WTC11 (cell line): ENCODE results near the gene DOCK1. TPM values are rescaled to one million over a fixed set of nuclear protein-coding genes. Genes with fewer than 3 reads are reported as not detected.
A peak's percentile ranks its signal among the peaks of the same experiment; 100 is the strongest.

ENCODE experiments used
- ATAC-seq: fragments of 200-7000 bp; cut with Tn5 transposase; 2 replicates; pipeline ENCODE4 v1.10.0; 2021; ENCODE audit warnings: mild to moderate bottlenecking, moderate library complexity
- CTCF ChIA-PET: fragments of 300-600 bp; sonication (Branson Sonifier 250); formaldehyde crosslinking; loops from one replicate; lab custom pipeline; 2021; ENCODE audit warnings: antibody characterized with exemption; lab: Charles Lee
- POLR2A ChIA-PET: fragments of 350-600 bp; sonication (Branson Sonifier 250); formaldehyde crosslinking; loops from one replicate; lab custom pipeline; 2021; ENCODE audit warnings: antibody characterized with exemption; lab: Charles Lee
- DNase-seq: peaks from one replicate; pipeline ENCODE4 v3.0.0; 2021; ENCODE audit warnings: low spot score
- H3K27ac Mint-ChIP-seq: 2 replicates; pipeline ENCODE4 v1.8.0; 2021; ENCODE audit warnings: mixed read lengths
- H3K27me3 Mint-ChIP-seq: 2 replicates; pipeline ENCODE4 v1.8.0; 2021; ENCODE audit warnings: low read depth, mild to moderate bottlenecking, moderate library complexity, mixed read lengths
- H3K36me3 Mint-ChIP-seq: 2 replicates; pipeline ENCODE4 v1.8.0; 2021; ENCODE audit warnings: mixed read lengths
- H3K4me1 Mint-ChIP-seq: 2 replicates; pipeline ENCODE4 v1.8.0; 2022; ENCODE audit warnings: mixed read lengths
- H3K4me3 Mint-ChIP-seq: 2 replicates; pipeline ENCODE4 v1.8.0; 2021; ENCODE audit warnings: mild to moderate bottlenecking, moderate library complexity, mixed read lengths
- H3K9me3 Mint-ChIP-seq: 2 replicates; pipeline ENCODE4 v1.8.0; 2021; ENCODE audit warnings: mixed read lengths
- ATF6 ChIP-seq: sonication (generic); formaldehyde crosslinking; IDR thresholded peaks from 2 replicates; pipeline ENCODE4 v1.8.1; 2023; ENCODE audit warnings: mild to moderate bottlenecking, missing genetic modification reagents
- CTCF ChIP-seq: fragments of 200-600 bp; IDR thresholded peaks from 2 replicates; pipeline ENCODE4 v1.8.0; 2022; ENCODE audit warnings: antibody characterized with exemption
- FOXJ3 ChIP-seq: sonication (generic); formaldehyde crosslinking; IDR thresholded peaks from 2 replicates; pipeline ENCODE4 v1.9.0; 2021; ENCODE audit warnings: missing genetic modification reagents, mild to moderate bottlenecking, borderline replicate concordance
- FOXK1 ChIP-seq: sonication (generic); formaldehyde crosslinking; IDR thresholded peaks from 2 replicates; pipeline ENCODE4 v1.8.0; 2022; ENCODE audit warnings: mild to moderate bottlenecking, moderate library complexity, missing genetic modification reagents
- FOXP1 ChIP-seq: sonication (generic); formaldehyde crosslinking; IDR thresholded peaks from 2 replicates; pipeline ENCODE4 v1.8.0; 2022; ENCODE audit warnings: missing genetic modification reagents, mild to moderate bottlenecking, moderate library complexity, borderline replicate concordance
- GRHL2 ChIP-seq: fragments of 250-450 bp; sonication (Bioruptor Pico); IDR thresholded peaks from 2 replicates; pipeline ENCODE4 v1.8.0; 2022; ENCODE audit warnings: mild to moderate bottlenecking, moderate library complexity; ENCODE audit not compliant: insufficient replicate concordance, severe bottlenecking
- JAZF1 ChIP-seq: fragments of 250-450 bp; sonication (Bioruptor Pico); IDR thresholded peaks from 2 replicates; pipeline ENCODE4 v1.9.0; 2021; ENCODE audit warnings: moderate library complexity, mild to moderate bottlenecking, inconsistent platforms
- MXD4 ChIP-seq: fragments of 250-450 bp; sonication (Bioruptor Pico); IDR thresholded peaks from 2 replicates; pipeline ENCODE4 v1.8.0; 2021; ENCODE audit warnings: mild to moderate bottlenecking, moderate library complexity, borderline replicate concordance
- NFE2L1 ChIP-seq: sonication (generic); formaldehyde crosslinking; IDR thresholded peaks from 2 replicates; pipeline ENCODE4 v1.8.1; 2023; ENCODE audit warnings: missing genetic modification reagents
- NR1H2 ChIP-seq: sonication (generic); formaldehyde crosslinking; IDR thresholded peaks from 2 replicates; pipeline ENCODE4 v1.9.0; 2021; ENCODE audit warnings: mild to moderate bottlenecking, moderate library complexity, missing genetic modification reagents
- PRRX2 ChIP-seq: fragments of 250-450 bp; sonication (Bioruptor Pico); IDR thresholded peaks from 2 replicates; pipeline ENCODE4 v1.8.0; 2021; ENCODE audit warnings: mild to moderate bottlenecking
- RELA ChIP-seq: sonication (generic); formaldehyde crosslinking; IDR thresholded peaks from 2 replicates; pipeline ENCODE4 v1.8.1; 2022; ENCODE audit warnings: missing genetic modification reagents, mild to moderate bottlenecking, borderline replicate concordance
- SMAD3 ChIP-seq: sonication (generic); formaldehyde crosslinking; IDR thresholded peaks from 2 replicates; pipeline ENCODE4 v1.8.0; 2022; ENCODE audit warnings: missing genetic modification reagents, mild to moderate bottlenecking, borderline replicate concordance
- SOX15 ChIP-seq: fragments of 250-450 bp; sonication (Bioruptor Pico); IDR thresholded peaks from 2 replicates; pipeline ENCODE4 v1.9.0; 2021; ENCODE audit warnings: mild to moderate bottlenecking
- STAT6 ChIP-seq: sonication (generic); formaldehyde crosslinking; conservative IDR thresholded peaks from 2 replicates; pipeline ENCODE4 v1.8.1; 2023; ENCODE audit warnings: mild to moderate bottlenecking, low read depth, missing genetic modification reagents, moderate library complexity
- ZNF263 ChIP-seq: sonication (generic); formaldehyde crosslinking; IDR thresholded peaks from 2 replicates; pipeline ENCODE4 v1.8.1; 2022; ENCODE audit warnings: low read depth, mild to moderate bottlenecking, moderate library complexity, missing genetic modification reagents
- total RNA-seq: library from RNA; stranded (reverse); gene quantifications from 3 replicates; pipeline ENCODE4 v1.2.3, GENCODE V29; 2021
- TF ChIP-seq, protein P1 (sequence below): sonication (generic); formaldehyde crosslinking; IDR thresholded peaks from 2 replicates; pipeline ENCODE4 v1.8.1; 2022; ENCODE audit warnings: mild to moderate bottlenecking, moderate library complexity, missing genetic modification reagents
- TF ChIP-seq, protein P2 (sequence below): sonication (generic); formaldehyde crosslinking; IDR thresholded peaks from 2 replicates; pipeline ENCODE4 v1.8.1; 2023; ENCODE audit warnings: mild to moderate bottlenecking, missing genetic modification reagents
- TF ChIP-seq, protein P3 (sequence below): sonication (generic); formaldehyde crosslinking; IDR thresholded peaks from 2 replicates; pipeline ENCODE4 v1.8.1; 2022; ENCODE audit warnings: low read depth, mild to moderate bottlenecking, moderate library complexity, missing genetic modification reagents, borderline replicate concordance
- TF ChIP-seq, protein P4 (sequence below): sonication (generic); formaldehyde crosslinking; IDR thresholded peaks from 2 replicates; pipeline ENCODE4 v1.8.1; 2022; ENCODE audit warnings: mild to moderate bottlenecking, missing genetic modification reagents, moderate library complexity, borderline replicate concordance
- TF ChIP-seq, protein P5 (sequence below): sonication (generic); formaldehyde crosslinking; IDR thresholded peaks from 2 replicates; pipeline ENCODE4 v1.8.1; 2022; ENCODE audit warnings: missing genetic modification reagents, borderline replicate concordance

DOCK1 gene
- total RNA-seq, 1 experiment from 2014 or later = 52.1 TPM

GRCh38 chr10:126963354-126963753, 58.1 kb downstream of the DOCK1 start (continued):
- TF ChIP-seq CTCF = no peak

- TF ChIP-seq, protein P1, sequence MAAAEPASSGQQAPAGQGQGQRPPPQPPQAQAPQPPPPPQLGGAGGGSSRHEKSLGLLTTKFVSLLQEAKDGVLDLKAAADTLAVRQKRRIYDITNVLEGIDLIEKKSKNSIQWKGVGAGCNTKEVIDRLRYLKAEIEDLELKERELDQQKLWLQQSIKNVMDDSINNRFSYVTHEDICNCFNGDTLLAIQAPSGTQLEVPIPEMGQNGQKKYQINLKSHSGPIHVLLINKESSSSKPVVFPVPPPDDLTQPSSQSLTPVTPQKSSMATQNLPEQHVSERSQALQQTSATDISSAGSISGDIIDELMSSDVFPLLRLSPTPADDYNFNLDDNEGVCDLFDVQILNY (CRISPR knock-in tag) = no peak
- TF ChIP-seq SMAD3 (CRISPR knock-in tag) (no peak), FOXJ3 (no peak), PRRX2 (no peak), SOX15 (CRISPR knock-in tag) (no peak), FOXP1 (CRISPR knock-in tag) (no peak), NR1H2 (CRISPR knock-in tag) (no peak), RELA (CRISPR knock-in tag) (no peak), STAT6 (CRISPR knock-in tag) (no peak), FOXK1 (CRISPR knock-in tag) (no peak), GRHL2 (no peak), ZNF263 (CRISPR knock-in tag) (no peak), NFE2L1 (CRISPR knock-in tag) (no peak), MXD4 (CRISPR knock-in tag) (no peak), JAZF1 (no peak), ATF6 (CRISPR knock-in tag) (no peak)
- TF ChIP-seq, protein P2, sequence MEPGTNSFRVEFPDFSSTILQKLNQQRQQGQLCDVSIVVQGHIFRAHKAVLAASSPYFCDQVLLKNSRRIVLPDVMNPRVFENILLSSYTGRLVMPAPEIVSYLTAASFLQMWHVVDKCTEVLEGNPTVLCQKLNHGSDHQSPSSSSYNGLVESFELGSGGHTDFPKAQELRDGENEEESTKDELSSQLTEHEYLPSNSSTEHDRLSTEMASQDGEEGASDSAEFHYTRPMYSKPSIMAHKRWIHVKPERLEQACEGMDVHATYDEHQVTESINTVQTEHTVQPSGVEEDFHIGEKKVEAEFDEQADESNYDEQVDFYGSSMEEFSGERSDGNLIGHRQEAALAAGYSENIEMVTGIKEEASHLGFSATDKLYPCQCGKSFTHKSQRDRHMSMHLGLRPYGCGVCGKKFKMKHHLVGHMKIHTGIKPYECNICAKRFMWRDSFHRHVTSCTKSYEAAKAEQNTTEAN (CRISPR knock-in tag) = no peak
- TF ChIP-seq, protein P3, sequence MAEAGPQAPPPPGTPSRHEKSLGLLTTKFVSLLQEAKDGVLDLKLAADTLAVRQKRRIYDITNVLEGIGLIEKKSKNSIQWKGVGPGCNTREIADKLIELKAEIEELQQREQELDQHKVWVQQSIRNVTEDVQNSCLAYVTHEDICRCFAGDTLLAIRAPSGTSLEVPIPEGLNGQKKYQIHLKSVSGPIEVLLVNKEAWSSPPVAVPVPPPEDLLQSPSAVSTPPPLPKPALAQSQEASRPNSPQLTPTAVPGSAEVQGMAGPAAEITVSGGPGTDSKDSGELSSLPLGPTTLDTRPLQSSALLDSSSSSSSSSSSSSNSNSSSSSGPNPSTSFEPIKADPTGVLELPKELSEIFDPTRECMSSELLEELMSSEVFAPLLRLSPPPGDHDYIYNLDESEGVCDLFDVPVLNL = no peak
- TF ChIP-seq, protein P4, sequence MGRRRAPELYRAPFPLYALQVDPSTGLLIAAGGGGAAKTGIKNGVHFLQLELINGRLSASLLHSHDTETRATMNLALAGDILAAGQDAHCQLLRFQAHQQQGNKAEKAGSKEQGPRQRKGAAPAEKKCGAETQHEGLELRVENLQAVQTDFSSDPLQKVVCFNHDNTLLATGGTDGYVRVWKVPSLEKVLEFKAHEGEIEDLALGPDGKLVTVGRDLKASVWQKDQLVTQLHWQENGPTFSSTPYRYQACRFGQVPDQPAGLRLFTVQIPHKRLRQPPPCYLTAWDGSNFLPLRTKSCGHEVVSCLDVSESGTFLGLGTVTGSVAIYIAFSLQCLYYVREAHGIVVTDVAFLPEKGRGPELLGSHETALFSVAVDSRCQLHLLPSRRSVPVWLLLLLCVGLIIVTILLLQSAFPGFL (CRISPR knock-in tag) = no peak
- TF ChIP-seq, protein P5, sequence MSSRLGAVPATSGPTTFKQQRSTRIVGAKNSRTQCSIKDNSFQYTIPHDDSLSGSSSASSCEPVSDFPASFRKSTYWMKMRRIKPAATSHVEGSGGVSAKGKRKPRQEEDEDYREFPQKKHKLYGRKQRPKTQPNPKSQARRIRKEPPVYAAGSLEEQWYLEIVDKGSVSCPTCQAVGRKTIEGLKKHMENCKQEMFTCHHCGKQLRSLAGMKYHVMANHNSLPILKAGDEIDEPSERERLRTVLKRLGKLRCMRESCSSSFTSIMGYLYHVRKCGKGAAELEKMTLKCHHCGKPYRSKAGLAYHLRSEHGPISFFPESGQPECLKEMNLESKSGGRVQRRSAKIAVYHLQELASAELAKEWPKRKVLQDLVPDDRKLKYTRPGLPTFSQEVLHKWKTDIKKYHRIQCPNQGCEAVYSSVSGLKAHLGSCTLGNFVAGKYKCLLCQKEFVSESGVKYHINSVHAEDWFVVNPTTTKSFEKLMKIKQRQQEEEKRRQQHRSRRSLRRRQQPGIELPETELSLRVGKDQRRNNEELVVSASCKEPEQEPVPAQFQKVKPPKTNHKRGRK (CRISPR knock-in tag) = no peak
- TF ChIP-seq, all 79 proteins: peak for 0
- Mint-ChIP-seq H3K27ac (peak overlapping the region; percentile 10; the same call in 1 of the 2 replicates), H3K27me3 (no peaks in the 10 kb centered on the region), H3K4me3 (no peak overlapping the region), H3K36me3 (peaks cover 7% of the 10 kb centered on the region), H3K9me3 (no peaks in the 10 kb centered on the region), H3K4me1 (peaks cover 55% of the 10 kb centered on the region)
- POLR2A ChIA-PET = no interaction called here
- ATAC-seq (peak; percentile 41), DNase-seq (no peak)
- CTCF ChIA-PET = no interaction called here
These were observed 59.0 kb downstream of the DOCK1 start for GRCh38 chr10:126964190-126964589.
